OCI-LY1 (cell line): ENCODE data around the gene EXOC7.

Experiments used
- EZH2 ChIP-seq: fragments of 200-600 bp; sonication (generic), shearing (Covaris generic); IDR thresholded peaks from 2 replicates; pipeline ENCODE4 v1.8.0; 2017; ENCODE audit warnings: borderline replicate concordance, mixed run types, mild to moderate bottlenecking, antibody characterized with exemption, low read length, moderate library complexity, mixed read lengths
- TF ChIP-seq, protein P1 (sequence below): fragments of 200-600 bp; sonication (generic), shearing (Covaris generic); IDR thresholded peaks from 2 replicates; pipeline ENCODE4 v1.5.1; 2017; ENCODE audit warnings: mild to moderate bottlenecking, antibody characterized with exemption, low read length, moderate library complexity, mixed read lengths

DNA sequence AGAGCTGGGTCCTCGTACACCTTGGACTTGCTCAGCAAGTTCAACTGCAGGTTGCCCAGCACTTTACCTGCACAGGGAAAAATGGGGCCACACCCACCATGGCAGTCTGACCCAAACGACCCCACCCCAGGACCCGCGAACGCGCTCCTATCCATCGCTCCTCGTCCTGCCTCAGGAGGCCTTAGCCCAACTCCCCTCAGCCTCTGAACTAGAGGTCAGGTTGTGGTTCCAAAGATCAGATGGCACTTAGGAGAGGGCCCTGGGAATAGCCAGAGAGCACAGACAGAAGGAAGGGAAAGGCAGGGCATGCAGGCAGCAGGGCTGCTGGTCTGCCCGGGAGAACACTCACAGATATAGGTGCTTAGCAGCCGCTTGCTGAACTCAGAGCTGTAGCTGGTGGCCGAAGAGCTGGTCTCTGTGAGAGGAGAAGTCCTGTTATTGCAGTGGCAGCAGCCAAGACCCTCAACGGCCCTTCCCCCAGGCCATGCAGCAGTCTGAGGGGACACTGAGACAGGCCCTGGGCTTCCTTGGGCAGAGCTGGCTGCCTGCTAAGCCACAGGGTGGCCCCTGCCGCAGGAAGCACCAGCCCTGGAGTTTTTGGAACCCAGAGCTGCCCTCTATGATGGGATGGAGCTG, 17.7 kb downstream of the EXOC7 start:
- TF ChIP-seq, protein P1, sequence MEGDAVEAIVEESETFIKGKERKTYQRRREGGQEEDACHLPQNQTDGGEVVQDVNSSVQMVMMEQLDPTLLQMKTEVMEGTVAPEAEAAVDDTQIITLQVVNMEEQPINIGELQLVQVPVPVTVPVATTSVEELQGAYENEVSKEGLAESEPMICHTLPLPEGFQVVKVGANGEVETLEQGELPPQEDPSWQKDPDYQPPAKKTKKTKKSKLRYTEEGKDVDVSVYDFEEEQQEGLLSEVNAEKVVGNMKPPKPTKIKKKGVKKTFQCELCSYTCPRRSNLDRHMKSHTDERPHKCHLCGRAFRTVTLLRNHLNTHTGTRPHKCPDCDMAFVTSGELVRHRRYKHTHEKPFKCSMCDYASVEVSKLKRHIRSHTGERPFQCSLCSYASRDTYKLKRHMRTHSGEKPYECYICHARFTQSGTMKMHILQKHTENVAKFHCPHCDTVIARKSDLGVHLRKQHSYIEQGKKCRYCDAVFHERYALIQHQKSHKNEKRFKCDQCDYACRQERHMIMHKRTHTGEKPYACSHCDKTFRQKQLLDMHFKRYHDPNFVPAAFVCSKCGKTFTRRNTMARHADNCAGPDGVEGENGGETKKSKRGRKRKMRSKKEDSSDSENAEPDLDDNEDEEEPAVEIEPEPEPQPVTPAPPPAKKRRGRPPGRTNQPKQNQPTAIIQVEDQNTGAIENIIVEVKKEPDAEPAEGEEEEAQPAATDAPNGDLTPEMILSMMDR, result no peak
- no peak for TF ChIP-seq EZH2
